Measurements from ENCODE around the gene IFIT1.
A peak's percentile ranks its signal among the peaks of the same experiment; 100 is the strongest.
"Not testable (repeated sequence)": the region's sequence is repeated elsewhere in the genome, so short reads cannot be mapped to it uniquely, and the experiment has no call there.

IFIT1 gene

GRCh38 chr10:89404104-89405047 is 12.0 kb downstream of the IFIT1 start:
- no peak overlapping the region for H3K4me3 ChIP-seq (ENCODE audit: low read depth, low read length)
- no peak for DNase-seq (ENCODE audit: low read depth)
- no peak for TF ChIP-seq MAX (IDR thresholded peaks at IDR 0.05; ENCODE audit: low read depth, low read length)
- TF ChIP-seq MYC (IDR thresholded peaks at IDR 0.05; ENCODE audit: low read depth, low read length): no peak

GRCh38 chr10:89406178-89406577 is 13.8 kb downstream of the IFIT1 start:
- not testable (repeated sequence) for H3K4me3 ChIP-seq (ENCODE audit: low read depth, low read length); DNase-seq (ENCODE audit: low read depth)

GRCh38 chr10:89407792-89408191 is 15.4 kb downstream of the IFIT1 start:
- H3K4me3 ChIP-seq (ENCODE audit: low read depth, low read length); DNase-seq (ENCODE audit: low read depth): not testable (repeated sequence)

- not testable (repeated sequence) for DNase-seq (ENCODE audit: low read depth); H3K4me3 ChIP-seq (ENCODE audit: low read depth, low read length)
Measured at GRCh38 chr10:89409282-89409681, 16.9 kb downstream of the IFIT1 start.

GRCh38 chr10:89410551-89410950 is 18.1 kb downstream of the IFIT1 start:
- not testable (repeated sequence) for DNase-seq (ENCODE audit: low read depth); H3K4me3 ChIP-seq (ENCODE audit: low read depth, low read length)

- DNase-seq (ENCODE audit: low read depth): not testable (repeated sequence)
Measured at GRCh38 chr10:89411135-89411534, 18.7 kb downstream of the IFIT1 start.

GRCh38 chr10:89412276-89412675 is 19.9 kb downstream of the IFIT1 start:
- H3K4me3 ChIP-seq (ENCODE audit: low read depth, low read length); DNase-seq (ENCODE audit: low read depth): not testable (repeated sequence)

More at GRCh38 chr10:89411135-89411534, 18.7 kb downstream of the IFIT1 start:
- not testable (repeated sequence) for H3K4me3 ChIP-seq (ENCODE audit: low read depth, low read length)

- no peak for DNase-seq (ENCODE audit: low read depth)
- H3K4me3 ChIP-seq (ENCODE audit: low read depth, low read length): peak overlapping the region; percentile 85
- TF ChIP-seq POLR2A (IDR thresholded peaks at IDR 0.05; ENCODE audit: extremely low read depth, insufficient read length) (no peak), MAX (IDR thresholded peaks at IDR 0.05; ENCODE audit: low read depth, low read length) (no peak), CTCF (IDR thresholded peaks at IDR 0.05; ENCODE audit: low read depth, low read length) (no peak), MYC (IDR thresholded peaks at IDR 0.05; ENCODE audit: low read depth, low read length) (no peak)
Measured at GRCh38 chr10:89413398-89413912, 21.0 kb downstream of the IFIT1 start.

GRCh38 chr10:89414146-89414878 is 21.9 kb downstream of the IFIT1 start, which contains the start of gene IFIT5:
IFIT5 (plus strand) TSS chr10:89414568; CDS start chr10:89414799, 231 bp downstream.
- no peak for TF ChIP-seq CTCF (IDR thresholded peaks at IDR 0.05; ENCODE audit: low read depth, low read length)
- TF ChIP-seq MYC (IDR thresholded peaks at IDR 0.05; ENCODE audit: low read depth, low read length): peak; percentile 52
- no peak for TF ChIP-seq POLR2A (IDR thresholded peaks at IDR 0.05; ENCODE audit: extremely low read depth, insufficient read length)
- TF ChIP-seq MAX (IDR thresholded peaks at IDR 0.05; ENCODE audit: low read depth, low read length): peak; percentile 42; the same call in 1 of the 2 replicates
- peak within 1 kb of the TSS; percentile 85 for H3K4me3 ChIP-seq (ENCODE audit: low read depth, low read length)
- DNase-seq (ENCODE audit: low read depth): peak; percentile 82

Data from NB4 (cell line).